HG02884 (cell line): ENCODE data around the gene SEC14L1.

ENCODE experiments used
- ATAC-seq: cut with Tn5 transposase; IDR thresholded peaks from one replicate; pipeline ENCODE4 v1.9.1; 2021; ENCODE audit warnings: mild to moderate bottlenecking, moderate library complexity; ENCODE audit not compliant: unreplicated experiment

The SEC14L1 gene

DNA sequence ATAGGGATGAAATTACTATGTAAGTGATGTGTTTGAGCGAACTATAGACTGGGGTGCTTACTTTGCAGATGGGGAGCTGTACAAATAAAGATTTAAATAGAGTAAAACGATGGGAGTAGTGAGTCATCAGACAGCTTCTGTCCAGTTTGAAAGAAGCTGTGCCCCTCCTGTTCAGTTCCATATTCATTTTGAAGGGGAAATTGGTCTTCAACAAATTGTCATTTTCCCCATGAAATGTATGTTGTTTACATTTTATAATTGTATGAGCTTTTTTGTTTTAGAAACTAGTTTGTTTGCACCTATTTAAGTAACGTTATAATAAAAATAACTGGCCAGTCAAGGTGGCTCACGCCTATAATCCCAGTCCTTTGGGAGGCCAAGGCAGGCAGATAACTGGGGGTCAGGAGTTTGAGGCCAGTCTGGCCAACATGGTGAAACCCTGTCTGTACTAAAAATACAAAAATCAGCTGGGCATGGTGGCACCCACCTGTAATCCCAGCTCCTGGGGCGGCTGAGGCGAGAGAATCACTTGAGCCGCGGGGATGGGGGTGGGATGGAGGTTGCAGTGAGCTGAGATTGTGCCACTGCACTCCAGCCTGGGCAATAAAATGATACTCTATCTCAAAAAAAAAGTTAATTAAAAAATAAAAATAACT lies 20.2 kb downstream of the SEC14L1 start:
- ATAC-seq: no peak

DNA sequence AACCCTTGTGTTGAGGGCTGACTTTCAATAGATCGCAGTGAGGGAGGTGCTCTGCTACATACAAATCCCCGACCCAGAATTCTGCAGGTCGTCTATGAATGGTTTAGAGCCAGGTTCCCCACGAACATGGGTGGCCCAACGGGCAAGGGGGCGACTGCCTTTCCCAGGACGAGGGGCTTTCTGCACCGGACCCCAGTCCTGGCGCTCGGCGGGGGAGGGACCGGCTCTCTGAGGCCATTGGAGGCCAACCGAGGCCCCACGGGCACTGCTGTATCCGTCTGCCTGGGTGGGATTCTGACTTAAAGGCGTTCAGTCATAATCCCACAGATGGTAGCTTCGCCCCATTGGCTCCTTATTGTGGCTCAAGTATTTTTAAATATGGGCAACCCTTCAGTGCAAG lies 21.2 kb downstream of the SEC14L1 start:
- ATAC-seq: no peak

- ATAC-seq: no peak
These were observed 22.2 kb downstream of the SEC14L1 start for GRCh38 chr17:77163001-77163400.

DNA sequence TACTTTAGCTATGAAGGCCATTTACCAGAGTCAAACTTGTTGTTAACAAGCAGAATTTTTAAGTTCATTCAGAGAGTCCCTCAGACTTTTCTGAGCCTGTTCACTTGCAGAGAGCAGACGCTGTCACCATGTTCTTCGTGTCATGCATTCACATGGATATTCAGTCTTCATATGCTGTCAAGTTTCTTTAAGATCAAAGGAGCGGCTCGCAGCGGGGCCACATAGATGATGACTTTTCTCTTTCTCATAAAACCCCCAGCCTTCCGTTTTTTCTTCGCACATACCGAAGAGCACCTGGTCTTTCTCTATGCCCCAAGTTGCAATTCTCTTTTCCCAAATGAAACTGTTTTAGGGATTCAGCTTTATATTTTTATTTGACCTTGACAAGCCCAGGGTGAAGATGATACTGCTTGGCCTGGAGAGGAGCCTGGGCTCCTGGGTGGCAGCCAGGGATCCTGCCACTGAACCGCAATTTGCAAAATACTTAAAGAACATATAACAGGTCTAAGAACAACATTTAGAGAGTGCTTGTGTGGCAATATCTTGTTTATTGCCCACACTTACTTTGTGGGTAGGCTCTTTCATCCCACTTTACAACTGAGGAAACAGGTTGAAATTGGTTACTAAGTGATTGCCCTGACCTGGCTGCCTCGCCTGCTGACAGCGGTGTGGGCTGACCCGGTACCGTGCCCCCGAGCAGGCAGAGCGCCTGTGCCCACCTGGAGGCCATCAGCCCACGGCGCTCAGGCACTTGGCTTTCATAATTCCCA lies 22.9 kb downstream of the SEC14L1 start:
- no peak for ATAC-seq

- ATAC-seq: no peak
These were observed 23.8 kb downstream of the SEC14L1 start for GRCh38 chr17:77164483-77165091.

GRCh38 chr17:77165577-77165976 lies 24.8 kb downstream of the SEC14L1 start:
- no peak for ATAC-seq

- no peak for ATAC-seq
These were observed 26.9 kb downstream of the SEC14L1 start for GRCh38 chr17:77167472-77168306.

DNA sequence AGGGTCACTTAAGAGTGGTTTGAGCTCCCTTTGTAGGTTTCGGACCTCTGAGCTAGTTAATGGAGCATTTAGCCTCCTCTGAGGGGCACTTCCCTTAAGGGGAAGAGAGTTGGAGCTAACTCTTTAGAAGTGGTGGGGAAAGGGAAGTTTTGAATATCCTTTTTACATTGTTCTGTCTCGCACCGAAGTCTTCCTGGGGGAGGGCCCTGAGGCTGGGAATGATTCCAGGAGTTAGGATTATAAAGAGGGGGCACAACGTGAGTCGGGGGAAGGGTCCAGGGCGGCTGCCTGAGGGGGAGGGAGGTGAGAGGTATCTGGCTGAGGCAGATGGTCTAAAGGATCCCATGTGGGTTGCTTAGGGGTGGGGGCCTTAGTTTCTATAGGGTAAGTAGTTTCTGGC lies 32.3 kb downstream of the SEC14L1 start:
- no peak for ATAC-seq

GRCh38 chr17:77174928-77175661 lies 34.3 kb downstream of the SEC14L1 start:
- ATAC-seq: no peak

- ATAC-seq: no peak
These were observed 36.4 kb downstream of the SEC14L1 start for GRCh38 chr17:77177002-77177741.

DNA sequence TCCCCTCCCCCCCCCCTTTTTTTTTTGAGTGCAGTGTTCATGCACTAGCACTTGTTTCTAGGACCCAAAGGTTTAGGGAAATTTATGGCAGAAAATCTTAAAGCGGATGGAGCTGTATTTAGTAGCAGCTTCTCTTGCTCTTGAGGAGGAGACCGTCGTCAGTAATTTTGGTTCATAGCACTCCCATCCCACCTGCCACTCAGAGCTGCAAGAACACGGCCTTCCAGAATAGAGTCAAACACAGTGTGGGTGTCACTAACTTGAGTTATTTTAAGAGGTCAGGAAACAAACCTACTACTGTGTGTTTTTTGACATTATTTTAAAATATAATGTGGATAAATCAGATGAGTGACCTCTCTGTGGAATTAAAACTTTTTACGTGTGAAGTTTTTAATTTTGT lies 37.3 kb downstream of the SEC14L1 start:
- ATAC-seq: no peak

- no peak for ATAC-seq
These were observed 37.8 kb downstream of the SEC14L1 start for GRCh38 chr17:77178563-77178962.

- ATAC-seq: no peak
These were observed 40.0 kb downstream of the SEC14L1 start for GRCh38 chr17:77180503-77181357.

DNA sequence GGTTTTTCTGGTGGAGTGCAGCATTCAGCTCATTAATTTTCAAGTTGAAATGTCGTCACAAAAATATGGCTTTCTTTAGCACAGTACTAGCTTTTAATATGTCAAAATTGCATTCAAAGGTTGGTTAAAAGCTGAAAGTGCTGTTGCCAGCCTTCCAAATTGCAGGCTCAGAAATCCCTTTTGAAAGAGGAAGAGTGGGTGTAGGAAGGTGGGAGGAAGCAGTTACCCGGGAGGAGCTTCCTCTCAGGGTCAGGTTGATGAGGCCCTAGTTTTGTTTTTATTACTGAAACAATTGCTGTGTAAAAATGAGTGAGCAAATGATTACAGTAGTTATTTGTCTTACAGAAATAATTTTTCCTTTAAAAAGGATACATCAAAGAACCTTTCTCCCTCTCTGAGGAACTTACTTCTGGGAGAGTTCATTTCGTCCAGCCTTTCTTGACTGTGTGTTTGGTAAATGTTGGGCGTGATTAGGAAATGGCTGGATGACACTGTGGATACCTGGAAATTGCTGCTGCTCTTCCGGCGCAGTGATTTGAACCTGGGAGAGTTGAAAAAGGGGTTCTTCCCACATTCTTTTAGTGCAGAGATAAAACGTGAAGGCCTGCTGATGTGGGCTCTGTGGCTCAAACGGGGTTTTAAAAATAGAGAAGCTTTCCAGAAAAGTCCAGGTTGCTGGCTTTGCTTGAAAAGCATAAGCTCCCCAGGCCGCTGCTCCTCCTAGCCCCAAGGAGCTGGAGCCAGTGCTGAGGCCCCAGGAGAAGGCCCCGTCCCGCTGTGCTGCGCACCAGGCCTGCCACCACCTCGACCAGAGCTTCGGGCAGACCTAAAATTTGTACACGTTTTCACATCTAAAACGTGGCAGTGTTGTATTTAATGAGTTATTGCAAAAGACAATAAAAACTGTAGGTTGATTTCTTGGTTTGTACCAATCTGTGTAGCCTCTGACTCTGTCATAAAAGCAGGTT lies 41.7 kb downstream of the SEC14L1 start:
- no peak for ATAC-seq

GRCh38 chr17:77184474-77184873 lies 43.7 kb downstream of the SEC14L1 start:
- ATAC-seq: no peak

- ATAC-seq: no peak
These were observed 44.4 kb downstream of the SEC14L1 start for GRCh38 chr17:77185137-77185536.

DNA sequence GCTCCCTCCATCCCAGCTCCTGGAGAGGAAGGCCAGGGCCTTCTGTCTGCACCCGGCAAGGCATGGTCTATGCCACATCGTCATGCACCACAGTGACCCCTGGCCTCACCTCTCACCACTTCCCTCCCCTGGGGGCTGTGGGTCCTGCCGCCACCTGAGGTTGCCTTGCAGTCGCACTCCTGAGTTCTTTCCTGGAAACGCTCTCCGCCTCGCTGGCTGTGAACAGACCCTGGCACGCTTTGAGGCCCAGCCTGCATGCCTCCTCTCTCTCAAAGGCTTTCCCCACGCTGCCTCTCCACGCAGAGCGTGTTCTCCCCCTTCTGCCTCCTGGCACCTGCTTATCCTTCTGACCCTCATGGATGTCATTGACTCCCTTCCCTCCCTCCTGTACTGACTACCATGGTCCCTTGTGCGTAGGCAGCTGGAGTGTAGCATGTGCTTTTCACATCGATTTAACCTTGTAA lies 45.4 kb downstream of the SEC14L1 start:
- ATAC-seq: no peak
